SU-DHL-6 (cell line): ENCODE measurements around the gene TMCC1.

Source experiments
- EZH2phosphoT487 ChIP-seq: fragments of 200-600 bp; sonication (generic), shearing (Covaris generic); conservative IDR thresholded peaks from 2 replicates; pipeline ENCODE4 v1.6.1; 2018; ENCODE audit warnings: mild to moderate bottlenecking, antibody characterized with exemption, low read length, moderate library complexity, mixed read lengths
- TF ChIP-seq, protein P1 (sequence below): fragments of 200-600 bp; sonication (generic); IDR thresholded peaks from one replicate; pipeline ENCODE4 v1.5.1; 2017; ENCODE audit warnings: antibody characterized with exemption, mild to moderate bottlenecking, low read length, moderate library complexity; ENCODE audit not compliant: insufficient read depth, poor library complexity, severe bottlenecking

DNA sequence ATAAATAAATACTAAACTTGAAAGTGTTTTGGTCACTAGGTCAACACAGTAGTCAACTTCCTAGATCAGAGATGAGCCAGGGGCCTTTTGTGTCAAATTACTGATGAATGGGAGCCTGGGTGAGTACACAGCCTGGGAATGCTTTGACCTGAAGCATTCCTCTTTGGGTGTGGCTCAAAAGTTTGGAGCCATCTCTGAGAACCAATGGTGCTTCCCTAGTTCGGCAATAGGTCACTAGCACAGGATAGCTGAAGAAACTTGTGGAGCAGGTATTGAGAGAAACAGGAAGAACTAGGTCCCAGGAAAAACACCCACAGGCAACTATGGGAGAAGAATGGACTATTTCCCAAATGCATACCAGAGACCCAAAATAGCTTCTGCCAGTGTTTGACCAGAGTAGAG is 230.5 kb downstream of the TMCC1 start:
- TF ChIP-seq, protein P1, sequence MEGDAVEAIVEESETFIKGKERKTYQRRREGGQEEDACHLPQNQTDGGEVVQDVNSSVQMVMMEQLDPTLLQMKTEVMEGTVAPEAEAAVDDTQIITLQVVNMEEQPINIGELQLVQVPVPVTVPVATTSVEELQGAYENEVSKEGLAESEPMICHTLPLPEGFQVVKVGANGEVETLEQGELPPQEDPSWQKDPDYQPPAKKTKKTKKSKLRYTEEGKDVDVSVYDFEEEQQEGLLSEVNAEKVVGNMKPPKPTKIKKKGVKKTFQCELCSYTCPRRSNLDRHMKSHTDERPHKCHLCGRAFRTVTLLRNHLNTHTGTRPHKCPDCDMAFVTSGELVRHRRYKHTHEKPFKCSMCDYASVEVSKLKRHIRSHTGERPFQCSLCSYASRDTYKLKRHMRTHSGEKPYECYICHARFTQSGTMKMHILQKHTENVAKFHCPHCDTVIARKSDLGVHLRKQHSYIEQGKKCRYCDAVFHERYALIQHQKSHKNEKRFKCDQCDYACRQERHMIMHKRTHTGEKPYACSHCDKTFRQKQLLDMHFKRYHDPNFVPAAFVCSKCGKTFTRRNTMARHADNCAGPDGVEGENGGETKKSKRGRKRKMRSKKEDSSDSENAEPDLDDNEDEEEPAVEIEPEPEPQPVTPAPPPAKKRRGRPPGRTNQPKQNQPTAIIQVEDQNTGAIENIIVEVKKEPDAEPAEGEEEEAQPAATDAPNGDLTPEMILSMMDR: no peak
- TF ChIP-seq EZH2phosphoT487: no peak
